GM13977 (cell line): ENCODE measurements around the gene FGD3.

ENCODE experiments used
- DNase-seq: peaks from one replicate; pipeline ENCODE4 v3.0.0; 2012; ENCODE audit warnings: low spot score
- CTCF ChIP-seq: IDR thresholded peaks from 2 replicates; pipeline ENCODE4 v1.5.1; 2012; ENCODE audit warnings: mild to moderate bottlenecking, control low read depth; ENCODE audit not compliant: insufficient read depth; ENCODE audit errors: extremely low read depth, missing control alignments
- in situ Hi-C: fragments of 300-500 bp; cut with MboI; formaldehyde crosslinking; loops from one replicate; pipeline ENCODE4 v1.12.0; 2022; ENCODE audit warnings: low sequenced_read_pairs, low pct_unique_long_range_greater_than_20kb, mixed read lengths, inconsistent platforms; ENCODE audit not compliant: unreplicated experiment

The FGD3 gene

GRCh38 chr9:93007529-93008058 lies 60.3 kb downstream of the FGD3 start:
- in situ Hi-C loops, result no loop called here
- no peak for TF ChIP-seq CTCF
- no peak for DNase-seq

- in situ Hi-C loops, result no loop called here
- no peak for DNase-seq
Measured at GRCh38 chr9:93008457-93008856, 61.1 kb downstream of the FGD3 start.

GRCh38 chr9:93009337-93010015 lies 62.2 kb downstream of the FGD3 start:
- no peak for TF ChIP-seq CTCF
- DNase-seq, result no peak
- in situ Hi-C loops, result no loop called here

More at GRCh38 chr9:93008457-93008856, 61.1 kb downstream of the FGD3 start:
- TF ChIP-seq CTCF, result no peak

- in situ Hi-C loops, result no loop called here
- TF ChIP-seq CTCF, result no peak
- no peak for DNase-seq
Measured at GRCh38 chr9:93010056-93010455, 62.7 kb downstream of the FGD3 start.

GRCh38 chr9:93010704-93011103 lies 63.4 kb downstream of the FGD3 start:
- no peak for TF ChIP-seq CTCF
- DNase-seq, result no peak
- in situ Hi-C loops, result no loop called here

GRCh38 chr9:93011114-93011513 lies 63.8 kb downstream of the FGD3 start:
- in situ Hi-C loops, result no loop called here
- no peak for TF ChIP-seq CTCF
- no peak for DNase-seq
